Lower lobe of right lung (tissue), 2 donors: ENCODE measurements around the gene TTC34. TPM values are rescaled to one million over a fixed set of nuclear protein-coding genes. Genes with fewer than 3 reads are reported as not detected.
"Not testable (repeated sequence)": the region's sequence is repeated elsewhere in the genome, so short reads cannot be mapped to it uniquely, and the experiment has no call there.

Source experiments
- ATAC-seq, 2 donors: fragments of 200-7000 bp; cut with Tn5 transposase; one replicate each; pipeline ENCODE4 v1.9.1; 2020 to 2022; ENCODE audit warnings: mild to moderate bottlenecking in 2 of 2, moderate library complexity in 2 of 2
- DNase-seq: peaks from one replicate; pipeline ENCODE4 v3.0.0-alpha.2; 2020
- H3K27ac ChIP-seq: fragments of 200-600 bp; one replicate; pipeline ENCODE4 v1.8.0; 2022
- H3K27me3 ChIP-seq: fragments of 200-600 bp; one replicate; pipeline ENCODE4 v1.8.0; 2022; ENCODE audit warnings: low read depth
- H3K36me3 ChIP-seq: fragments of 200-600 bp; one replicate; pipeline ENCODE4 v1.8.0; 2022; ENCODE audit warnings: mild to moderate bottlenecking
- H3K4me1 ChIP-seq: fragments of 200-600 bp; one replicate; pipeline ENCODE4 v1.8.0; 2022
- H3K4me3 ChIP-seq: fragments of 200-600 bp; one replicate; pipeline ENCODE4 v1.8.0; 2022; ENCODE audit warnings: mild to moderate bottlenecking
- H3K9me3 ChIP-seq: fragments of 200-600 bp; one replicate; pipeline ENCODE4 v1.8.0; 2022
- intact Hi-C: fragments of 100-400 bp; cut with DNase I; formaldehyde crosslinking; loops from one replicate; pipeline ENCODE4 v1.11.0; 2022
- total RNA-seq: library from RNA; stranded (reverse); fragmentation: NEBNext Ultra II Directional; extraction: Animal tissue kit (Norgen Biotek cat#: 25700); gene quantifications from one replicate; pipeline ENCODE4 v1.2.1, GENCODE V29; 2021
- TF ChIP-seq, protein P1 (sequence below): fragments of 200-600 bp; IDR thresholded peaks from one replicate; pipeline ENCODE4 v1.8.0; 2022; ENCODE audit warnings: antibody characterized with exemption, mild to moderate bottlenecking
- donor health status: DM: no; HTN: yes; CAD: no; lungs with severe emphysema.

The TTC34 gene
- total RNA-seq, 1 donor from 2014 or later = 2.6 TPM

DNA sequence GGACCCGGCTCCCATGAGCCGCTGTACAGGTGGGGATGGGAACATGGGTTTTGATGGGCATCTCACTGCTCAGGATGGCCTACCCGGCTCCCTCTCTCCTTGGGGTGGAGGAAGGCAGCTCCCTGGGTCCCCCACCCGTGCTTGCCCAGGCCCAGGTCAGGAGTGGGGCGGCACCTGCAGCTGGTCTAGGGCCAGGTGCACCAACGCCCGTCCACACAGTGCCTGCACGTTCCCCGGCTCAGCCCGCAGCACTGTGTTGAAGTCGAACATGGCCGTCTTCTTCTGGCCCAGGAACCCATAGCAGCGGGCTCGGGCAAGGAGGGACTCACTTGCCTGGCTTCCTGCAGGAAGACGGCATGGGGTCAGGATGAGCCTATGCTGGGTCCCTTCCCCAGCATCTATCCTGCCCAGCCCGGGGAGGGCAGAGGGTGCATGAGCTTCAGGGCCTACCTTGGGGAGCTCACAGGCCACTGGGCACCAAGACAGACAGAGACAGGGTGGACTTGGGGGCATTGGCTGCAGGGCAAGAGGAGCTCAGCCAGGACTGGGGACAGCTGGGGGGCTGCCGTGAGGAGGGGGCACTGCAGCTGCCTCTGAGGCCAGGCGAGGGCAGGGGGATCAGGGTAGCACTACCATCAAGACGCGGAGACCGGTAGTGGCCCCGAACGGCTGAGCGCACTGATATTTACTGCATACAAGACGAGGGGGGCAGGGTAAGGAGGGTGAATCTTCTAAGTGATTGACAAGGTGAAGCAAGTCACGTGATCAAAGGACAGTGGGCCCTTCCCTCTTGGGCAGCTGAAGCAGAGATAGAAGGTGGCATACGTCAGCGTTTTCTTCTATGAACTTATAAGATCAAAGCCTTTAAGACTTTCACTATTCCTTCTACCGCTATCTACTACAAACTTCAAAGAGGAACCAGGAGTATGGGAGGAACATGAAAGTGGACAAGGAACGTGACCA lies 17.8 kb downstream of the TTC34 start:
- no peaks in the 10 kb centered on the region for H3K4me1 ChIP-seq
- no peak overlapping the region for H3K27ac ChIP-seq
- ATAC-seq (no peak), DNase-seq (no peak)
- H3K36me3 ChIP-seq = no peaks in the 10 kb centered on the region
- intact Hi-C loops = no loop called here
- TF ChIP-seq, protein P1, sequence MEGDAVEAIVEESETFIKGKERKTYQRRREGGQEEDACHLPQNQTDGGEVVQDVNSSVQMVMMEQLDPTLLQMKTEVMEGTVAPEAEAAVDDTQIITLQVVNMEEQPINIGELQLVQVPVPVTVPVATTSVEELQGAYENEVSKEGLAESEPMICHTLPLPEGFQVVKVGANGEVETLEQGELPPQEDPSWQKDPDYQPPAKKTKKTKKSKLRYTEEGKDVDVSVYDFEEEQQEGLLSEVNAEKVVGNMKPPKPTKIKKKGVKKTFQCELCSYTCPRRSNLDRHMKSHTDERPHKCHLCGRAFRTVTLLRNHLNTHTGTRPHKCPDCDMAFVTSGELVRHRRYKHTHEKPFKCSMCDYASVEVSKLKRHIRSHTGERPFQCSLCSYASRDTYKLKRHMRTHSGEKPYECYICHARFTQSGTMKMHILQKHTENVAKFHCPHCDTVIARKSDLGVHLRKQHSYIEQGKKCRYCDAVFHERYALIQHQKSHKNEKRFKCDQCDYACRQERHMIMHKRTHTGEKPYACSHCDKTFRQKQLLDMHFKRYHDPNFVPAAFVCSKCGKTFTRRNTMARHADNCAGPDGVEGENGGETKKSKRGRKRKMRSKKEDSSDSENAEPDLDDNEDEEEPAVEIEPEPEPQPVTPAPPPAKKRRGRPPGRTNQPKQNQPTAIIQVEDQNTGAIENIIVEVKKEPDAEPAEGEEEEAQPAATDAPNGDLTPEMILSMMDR = no peak
- peaks cover 22% of the 10 kb centered on the region for H3K9me3 ChIP-seq
- H3K4me3 ChIP-seq = no peak overlapping the region
- peaks cover 35% of the 10 kb centered on the region for H3K27me3 ChIP-seq

DNA sequence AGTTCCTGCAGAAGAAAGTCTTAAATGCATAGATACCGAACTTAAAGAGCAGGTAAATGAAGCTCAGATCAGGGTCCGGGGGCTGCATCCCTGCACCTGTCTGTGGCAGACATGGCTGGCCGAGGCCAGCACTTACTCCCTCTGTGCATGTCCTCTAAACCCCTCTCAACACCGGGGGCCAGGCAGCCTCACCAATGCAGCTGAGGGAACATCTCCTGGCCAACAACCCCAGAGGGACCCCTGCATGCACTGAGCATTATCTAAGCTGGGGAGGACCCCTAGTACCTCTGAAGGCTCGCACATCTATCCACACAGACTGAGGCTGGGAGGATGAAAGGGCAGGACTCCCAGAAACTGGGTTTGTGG lies 18.4 kb downstream of the TTC34 start:
- H3K4me1 ChIP-seq = no peaks in the 10 kb centered on the region
- DNase-seq (no peak), ATAC-seq (no peak)
- no peak overlapping the region for H3K27ac ChIP-seq
- H3K4me3 ChIP-seq = no peak overlapping the region
- H3K9me3 ChIP-seq = peaks cover 22% of the 10 kb centered on the region
- H3K27me3 ChIP-seq = peaks cover 31% of the 10 kb centered on the region
- intact Hi-C loops = no loop called here
- H3K36me3 ChIP-seq = no peaks in the 10 kb centered on the region
- TF ChIP-seq, protein P1 = no peak

DNA sequence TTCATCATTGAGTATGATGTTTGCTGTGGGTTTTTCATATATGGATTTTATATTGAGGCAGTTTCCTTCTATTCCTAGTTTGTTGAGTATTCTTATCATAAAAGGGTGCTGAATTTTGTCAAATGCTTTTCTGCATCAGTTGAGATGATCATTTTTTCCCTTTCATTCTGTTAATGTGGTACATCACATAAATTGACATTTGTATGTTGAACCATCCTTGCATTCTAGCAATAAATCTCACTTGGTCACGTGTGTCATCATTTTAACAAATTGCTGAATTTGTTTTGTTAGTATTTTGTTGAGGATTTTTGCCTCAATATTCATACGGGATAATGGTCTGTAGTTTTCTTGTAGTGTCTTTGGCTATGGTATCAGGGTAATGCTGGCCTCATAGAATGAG lies 19.9 kb downstream of the TTC34 start:
- ATAC-seq (no peak), DNase-seq (no peak)
- Histone ChIP-seq H3K4me3 (no peak overlapping the region), H3K36me3 (no peaks in the 10 kb centered on the region), H3K27ac (no peak overlapping the region), H3K27me3 (peaks cover 17% of the 10 kb centered on the region), H3K9me3 (peaks cover 22% of the 10 kb centered on the region), H3K4me1 (no peaks in the 10 kb centered on the region)
- intact Hi-C loops = no loop called here
- TF ChIP-seq, protein P1 = no peak

DNA sequence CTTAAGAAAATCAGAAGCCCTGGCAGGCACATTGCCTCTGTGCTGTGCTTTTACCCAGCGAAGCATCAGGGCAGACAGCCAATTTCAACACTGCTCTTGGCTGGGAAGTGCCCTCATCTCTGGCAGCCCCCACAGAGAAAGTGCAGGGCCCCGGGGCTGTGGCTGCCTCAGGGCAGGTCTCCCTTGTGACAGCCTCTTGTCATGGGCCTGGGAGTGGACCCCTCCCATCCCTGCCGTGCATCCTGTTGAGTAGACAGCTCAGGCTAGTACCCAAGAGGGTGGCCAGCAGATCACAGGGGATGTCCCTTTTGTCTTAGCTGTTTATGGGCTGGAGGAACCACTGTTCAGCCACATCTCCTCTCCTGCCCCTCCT lies 23.3 kb downstream of the TTC34 start:
- Histone ChIP-seq H3K4me3 (no peak overlapping the region), H3K9me3 (peaks cover 22% of the 10 kb centered on the region), H3K27ac (no peak overlapping the region), H3K27me3 (peaks cover 6% of the 10 kb centered on the region), H3K36me3 (no peaks in the 10 kb centered on the region), H3K4me1 (no peaks in the 10 kb centered on the region)
- DNase-seq (no peak), ATAC-seq (no peak)
- intact Hi-C loops = no loop called here
- TF ChIP-seq, protein P1 = no peak

DNA sequence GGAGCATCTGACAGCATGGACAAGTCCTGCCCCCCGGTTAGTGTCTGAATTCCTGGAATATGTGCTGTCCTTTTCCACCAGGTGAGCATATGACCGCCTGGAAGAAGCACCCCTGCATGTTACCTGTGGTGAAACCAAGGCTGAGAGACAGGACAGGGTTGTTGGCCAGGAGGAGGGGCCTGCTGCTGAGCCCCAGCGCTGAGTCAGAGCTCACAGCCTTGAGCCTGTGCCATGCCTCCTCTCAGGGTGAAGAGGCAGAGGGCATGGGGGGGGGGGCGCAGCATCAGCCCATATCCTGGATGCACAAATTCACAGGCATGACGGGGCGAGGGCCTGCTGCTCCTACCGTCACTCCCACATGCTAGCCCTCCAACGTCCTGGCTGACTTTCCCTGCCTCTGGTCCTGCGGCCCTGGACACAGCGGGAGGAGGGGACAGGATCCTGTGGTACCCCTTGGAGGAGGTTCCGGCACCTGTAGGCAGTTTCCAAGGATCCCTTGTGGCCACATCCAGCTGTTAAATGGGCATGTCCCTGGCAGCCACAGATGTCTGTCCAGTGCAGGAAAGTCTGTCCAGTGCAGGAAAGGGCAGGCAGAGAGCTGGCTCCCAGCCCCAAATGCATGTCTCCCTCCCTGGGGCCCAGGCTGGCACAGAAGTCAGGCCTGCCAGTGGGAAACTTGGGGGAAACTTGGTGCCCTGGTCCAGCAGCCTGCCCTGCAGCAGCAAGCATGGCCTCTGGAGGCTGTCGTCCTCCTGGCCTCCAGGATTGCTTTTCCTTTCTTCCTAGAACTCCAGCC lies 23.9 kb downstream of the TTC34 start:
- H3K27ac ChIP-seq = no peak overlapping the region
- H3K4me3 ChIP-seq = no peak overlapping the region
- no peaks in the 10 kb centered on the region for H3K4me1 ChIP-seq
- no peak for DNase-seq
- H3K36me3 ChIP-seq = no peaks in the 10 kb centered on the region
- peaks cover 21% of the 10 kb centered on the region for H3K9me3 ChIP-seq
- intact Hi-C loops = no loop called here
- ATAC-seq = no peak
- TF ChIP-seq, protein P1 = no peak
- peaks cover 6% of the 10 kb centered on the region for H3K27me3 ChIP-seq

DNA sequence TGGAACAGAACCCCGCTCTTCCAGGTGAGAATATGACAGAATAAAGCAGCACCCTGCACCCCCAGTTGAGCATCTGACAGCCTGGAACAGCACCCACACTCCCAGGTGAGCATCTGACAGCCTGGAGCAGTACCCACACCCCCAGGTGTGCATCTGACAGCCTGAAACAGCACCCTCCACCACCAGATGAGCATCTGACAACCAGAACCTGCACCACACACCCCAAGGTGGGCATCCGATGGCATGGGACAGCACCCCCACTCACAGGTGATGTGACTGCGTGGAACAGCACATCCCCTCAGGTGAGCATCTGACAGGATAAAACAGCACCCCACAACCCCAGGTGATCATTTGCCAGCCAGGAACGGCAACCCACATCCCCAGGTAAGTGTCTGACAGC lies 26.2 kb downstream of the TTC34 start:
- intact Hi-C loops, ATAC-seq, H3K36me3 ChIP-seq, H3K27ac ChIP-seq, H3K9me3 ChIP-seq, H3K27me3 ChIP-seq, DNase-seq, H3K4me3 ChIP-seq, H3K4me1 ChIP-seq: not testable (repeated sequence)

DNA sequence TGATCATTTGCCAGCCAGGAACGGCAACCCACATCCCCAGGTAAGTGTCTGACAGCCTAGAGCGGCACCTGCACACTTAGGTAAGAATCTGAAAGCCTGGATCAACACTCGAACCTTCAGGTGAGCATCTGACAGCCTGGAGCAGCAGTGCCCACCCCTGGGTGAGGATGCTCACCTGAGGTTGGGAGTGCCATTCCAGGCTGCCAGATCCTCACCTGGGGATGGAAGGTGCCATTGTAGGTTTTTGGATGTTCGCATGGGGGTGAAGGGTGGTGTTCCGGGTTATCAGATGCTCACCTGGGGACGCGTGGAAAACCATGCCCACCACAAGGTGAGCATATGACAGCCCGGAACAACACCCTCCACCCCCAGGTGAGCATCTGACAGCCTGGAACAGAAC lies 33.4 kb downstream of the TTC34 start:
- DNase-seq, H3K36me3 ChIP-seq, ATAC-seq, H3K4me1 ChIP-seq, H3K4me3 ChIP-seq, H3K27me3 ChIP-seq, H3K27ac ChIP-seq, intact Hi-C loops, H3K9me3 ChIP-seq: not testable (repeated sequence)

DNA sequence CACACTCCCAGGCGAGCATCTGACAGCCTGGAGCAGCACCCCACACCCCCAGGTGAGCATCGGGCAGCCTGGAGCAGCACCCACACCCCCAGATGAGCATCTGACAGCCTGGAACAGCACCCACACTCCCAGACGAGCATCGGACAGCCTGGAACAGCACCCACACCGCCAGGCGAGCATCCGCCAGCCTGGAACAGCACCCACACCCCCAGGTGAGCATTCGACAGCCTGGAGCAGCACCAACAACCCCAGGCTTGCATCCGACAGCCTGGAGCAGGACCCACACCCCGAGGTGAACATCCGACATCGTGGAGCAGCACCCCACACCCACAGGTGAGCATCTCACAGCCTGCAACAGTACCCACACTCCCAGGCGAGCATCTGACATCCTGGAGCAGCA lies 42.1 kb downstream of the TTC34 start:
- DNase-seq, H3K9me3 ChIP-seq, H3K27me3 ChIP-seq, H3K4me3 ChIP-seq, H3K36me3 ChIP-seq, ATAC-seq, H3K4me1 ChIP-seq, intact Hi-C loops, H3K27ac ChIP-seq: not testable (repeated sequence)
